Endothelial cell (in vitro differentiated cells): ENCODE measurements around the gene C3orf18. TPM values are rescaled to one million over a fixed set of nuclear protein-coding genes. Genes with fewer than 3 reads are reported as not detected.

ENCODE experiments used
- DNase-seq: peaks from one replicate; pipeline ENCODE4 v3.0.0; 2021; ENCODE audit warnings: low spot score
- H3K27ac Mint-ChIP-seq: one replicate; pipeline ENCODE4 v1.8.0; 2021; ENCODE audit warnings: mixed read lengths, inconsistent platforms; ENCODE audit not compliant: unreplicated experiment
- H3K27me3 Mint-ChIP-seq: one replicate; pipeline ENCODE4 v1.8.0; 2021; ENCODE audit warnings: mild to moderate bottlenecking, moderate library complexity, mixed read lengths, inconsistent platforms; ENCODE audit not compliant: unreplicated experiment
- H3K36me3 Mint-ChIP-seq: one replicate; pipeline ENCODE4 v1.8.0; 2021; ENCODE audit warnings: mild to moderate bottlenecking, low read depth, mixed read lengths, inconsistent platforms; ENCODE audit not compliant: unreplicated experiment
- H3K4me1 Mint-ChIP-seq: one replicate; pipeline ENCODE4 v1.8.0; 2021; ENCODE audit warnings: mild to moderate bottlenecking, mixed read lengths, inconsistent platforms; ENCODE audit not compliant: unreplicated experiment
- H3K4me3 Mint-ChIP-seq: one replicate; pipeline ENCODE4 v1.8.0; 2021; ENCODE audit warnings: mild to moderate bottlenecking, mixed read lengths, inconsistent platforms; ENCODE audit not compliant: unreplicated experiment
- H3K9me3 Mint-ChIP-seq: one replicate; pipeline ENCODE4 v1.8.0; 2021; ENCODE audit warnings: mixed read lengths, inconsistent platforms; ENCODE audit not compliant: unreplicated experiment
- CTCF ChIP-seq: fragments of 200-600 bp; sonication (generic); IDR thresholded peaks from one replicate; pipeline ENCODE4 v1.5.0; 2021; ENCODE audit warnings: antibody characterized with exemption; ENCODE audit not compliant: unreplicated experiment
- total RNA-seq: library from RNA; stranded (reverse); fragmentation: NEBNext Ultra II Directional; extraction: Animal tissue kit (Norgen Biotek cat#: 25700); gene quantifications from one replicate; pipeline ENCODE4 v1.2.1, GENCODE V29; 2021; ENCODE audit not compliant: unreplicated experiment

C3orf18 gene
- total RNA-seq, 1 donor from 2014 or later: 4.0 TPM

- H3K27ac Mint-ChIP-seq: no peak overlapping the region
- H3K36me3 Mint-ChIP-seq: peaks cover 4% of the 10 kb centered on the region
- peaks cover 15% of the 10 kb centered on the region for H3K27me3 Mint-ChIP-seq
- DNase-seq: no peak
- H3K9me3 Mint-ChIP-seq: no peaks in the 10 kb centered on the region
- H3K4me1 Mint-ChIP-seq: peaks cover 36% of the 10 kb centered on the region
- no peak for TF ChIP-seq CTCF
- H3K4me3 Mint-ChIP-seq: peak overlapping the region; percentile 86
These were observed 45.7 kb upstream of the C3orf18 start for GRCh38 chr3:50612970-50613846.

DNA sequence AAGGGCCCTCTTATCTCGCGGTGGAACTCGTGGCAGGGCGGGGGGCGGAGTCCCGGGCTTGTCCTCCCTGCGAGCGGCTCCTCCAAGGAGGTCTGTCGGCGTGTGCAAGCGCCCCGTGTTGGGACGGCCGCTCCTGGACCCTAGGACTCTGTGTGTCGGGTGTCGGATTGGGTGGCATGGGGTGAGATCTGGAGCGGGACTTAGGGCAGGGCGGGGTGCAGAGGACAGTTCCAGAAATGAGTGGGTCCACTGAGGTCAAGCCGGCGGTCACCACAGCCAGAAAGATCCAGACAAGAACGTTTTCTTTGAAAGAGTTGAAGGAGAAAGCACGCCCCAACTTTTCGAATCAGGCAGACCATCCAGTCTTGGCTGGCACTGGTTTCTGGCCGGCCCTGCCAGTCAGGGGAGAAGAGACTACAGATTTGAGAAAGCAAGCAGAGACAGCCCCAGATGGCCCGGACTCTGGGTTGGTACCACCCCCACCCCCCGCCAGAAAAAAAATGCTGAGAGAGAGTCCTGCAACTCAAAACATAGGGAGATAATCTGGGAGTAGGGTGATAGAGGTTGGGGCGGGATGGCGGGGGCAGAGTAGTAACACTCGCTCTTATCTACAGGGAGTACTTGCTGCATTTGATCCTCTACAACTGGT lies 44.8 kb upstream of the C3orf18 start:
- Mint-ChIP-seq H3K27ac (no peak overlapping the region), H3K27me3 (peaks cover 15% of the 10 kb centered on the region), H3K9me3 (no peaks in the 10 kb centered on the region), H3K4me1 (peaks cover 36% of the 10 kb centered on the region), H3K4me3 (peak overlapping the region; percentile 86), H3K36me3 (peaks cover 4% of the 10 kb centered on the region)
- TF ChIP-seq CTCF: no peak
- no peak for DNase-seq

DNA sequence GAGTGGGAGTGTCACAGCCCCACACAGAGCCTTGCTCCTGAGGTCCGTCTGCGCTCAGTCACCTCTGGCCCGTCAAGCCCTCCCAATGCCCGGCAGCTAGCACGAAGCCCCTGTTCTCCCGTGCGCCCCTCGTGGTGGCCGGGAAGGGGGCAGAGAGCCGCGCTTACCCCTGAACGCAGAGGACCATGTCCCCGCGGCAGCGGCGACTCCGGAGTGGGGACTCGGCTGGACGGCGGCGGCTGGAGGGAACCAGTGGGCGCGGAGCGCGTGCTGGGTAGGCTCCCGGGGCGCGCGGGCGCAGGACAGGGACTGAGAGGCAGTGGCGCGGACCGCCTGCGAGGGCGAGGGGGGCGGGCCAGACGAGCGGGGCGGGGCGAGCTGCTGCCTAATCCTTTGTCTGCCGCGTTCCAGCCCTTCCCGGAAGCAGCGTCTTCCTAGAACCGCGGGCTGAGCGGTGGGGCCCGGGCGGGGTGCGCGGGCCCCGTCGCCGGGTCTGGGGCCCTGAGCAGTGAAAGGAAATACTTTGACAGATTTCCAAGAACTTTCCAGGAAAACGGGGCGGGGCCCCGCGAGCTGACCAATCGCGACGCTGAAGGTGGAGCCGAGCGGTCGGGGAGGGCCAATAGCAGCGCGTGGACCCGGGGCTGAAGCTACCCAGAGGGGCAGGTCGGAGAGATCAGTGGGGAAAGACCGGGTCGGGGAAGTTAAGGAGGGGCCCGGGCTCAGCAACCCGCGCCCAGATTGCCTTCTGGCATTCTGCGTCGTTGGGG lies 44.1 kb upstream of the C3orf18 start, which contains the start of gene CISH:
Gene CISH, minus strand, starts transcription at position 311 of the 770 bp plus-strand sequence. Its CDS starts 124 bp downstream, at position 187.
- peak; percentile 64 for TF ChIP-seq CTCF
- Mint-ChIP-seq H3K4me3 (peak within 1 kb of the TSS; percentile 86), H3K27ac (no peak within 1 kb of the TSS), H3K27me3 (peaks cover 15% of the 10 kb centered on the region), H3K4me1 (peaks cover 36% of the 10 kb centered on the region), H3K9me3 (no peaks in the 10 kb centered on the region), H3K36me3 (peaks cover 4% of the 10 kb centered on the region)
- peak; percentile 94 for DNase-seq

- no peak for DNase-seq
- Mint-ChIP-seq H3K9me3 (no peaks in the 10 kb centered on the region), H3K27ac (no peak overlapping the region), H3K36me3 (no peaks in the 10 kb centered on the region), H3K4me3 (peak overlapping the region; percentile 37), H3K27me3 (peaks cover 9% of the 10 kb centered on the region), H3K4me1 (peaks cover 30% of the 10 kb centered on the region)
- no peak for TF ChIP-seq CTCF
These were observed 43.5 kb upstream of the C3orf18 start for GRCh38 chr3:50610992-50611463.
